Measurements from ENCODE around the gene PPP1R3D. TPM values are rescaled to one million over a fixed set of nuclear protein-coding genes. Genes with fewer than 3 reads are reported as not detected.

The PPP1R3D gene
- total and polyA plus RNA-seq, 9 of the 15 experiments (the other 6 are each of a cell fraction or from before 2014, with no cell fraction given), result 0.35 to 3.3 (median 1.8) TPM

DNA sequence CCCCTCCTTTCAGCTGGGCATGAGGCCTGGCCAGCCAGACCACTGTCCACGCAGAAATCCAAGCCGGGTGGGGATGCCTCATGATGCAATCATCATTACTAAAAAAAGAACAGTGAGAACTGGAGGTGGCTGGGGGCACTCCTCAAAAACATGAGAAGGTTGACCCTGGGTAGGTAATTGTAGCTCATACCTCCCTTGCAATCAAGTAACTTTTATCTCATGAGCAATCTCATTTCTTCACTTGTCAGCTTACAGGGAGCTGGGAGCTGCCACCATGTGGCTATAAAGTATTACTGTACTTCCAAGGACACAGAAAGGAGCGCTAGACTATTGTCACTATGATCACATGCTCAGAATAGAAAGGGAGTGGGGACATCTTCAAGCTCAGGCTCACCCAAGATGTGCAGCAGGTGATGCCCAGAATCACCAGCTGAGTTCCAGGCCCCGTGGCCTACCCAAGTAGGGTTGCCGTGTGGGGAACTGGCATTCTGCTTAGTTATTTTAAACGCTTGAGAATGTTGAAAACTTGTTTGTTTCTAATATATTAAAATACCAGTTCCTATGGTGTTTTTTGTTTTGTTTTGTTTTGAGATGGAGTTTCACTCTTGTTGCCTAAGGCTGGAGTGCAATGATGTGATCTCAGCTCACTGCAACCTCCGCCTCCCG is 15.2 kb upstream of the PPP1R3D start (continued):
- TF ChIP-seq, protein P1, sequence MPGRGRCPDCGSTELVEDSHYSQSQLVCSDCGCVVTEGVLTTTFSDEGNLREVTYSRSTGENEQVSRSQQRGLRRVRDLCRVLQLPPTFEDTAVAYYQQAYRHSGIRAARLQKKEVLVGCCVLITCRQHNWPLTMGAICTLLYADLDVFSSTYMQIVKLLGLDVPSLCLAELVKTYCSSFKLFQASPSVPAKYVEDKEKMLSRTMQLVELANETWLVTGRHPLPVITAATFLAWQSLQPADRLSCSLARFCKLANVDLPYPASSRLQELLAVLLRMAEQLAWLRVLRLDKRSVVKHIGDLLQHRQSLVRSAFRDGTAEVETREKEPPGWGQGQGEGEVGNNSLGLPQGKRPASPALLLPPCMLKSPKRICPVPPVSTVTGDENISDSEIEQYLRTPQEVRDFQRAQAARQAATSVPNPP (IDR thresholded peaks at IDR 0.05; ENCODE audit: borderline replicate concordance, insufficient read depth, insufficient read length), result no peak
- TF ChIP-seq DIDO1 (tag; IDR thresholded peaks at IDR 0.05; ENCODE audit: low read depth) (no peak), NR3C1 (CRISPR knock-in tag; IDR thresholded peaks at IDR 0.05) (no peak), ZC3H8 (IDR thresholded peaks at IDR 0.05) (no peak), CCNT2 (IDR thresholded peaks at IDR 0.05; ENCODE audit: borderline replicate concordance, extremely low read depth, insufficient read length, low read depth, low read length) (no peak), ZBTB8A (IDR thresholded peaks at IDR 0.05; ENCODE audit: partially characterized antibody) (no peak), POLR2B (IDR thresholded peaks at IDR 0.05; ENCODE audit: low read depth, partially characterized antibody) (no peak), NEUROD1 (IDR thresholded peaks at IDR 0.05; ENCODE audit: borderline replicate concordance, low read depth, low read length, partially characterized antibody) (no peak)
- TF ChIP-seq, protein P2, sequence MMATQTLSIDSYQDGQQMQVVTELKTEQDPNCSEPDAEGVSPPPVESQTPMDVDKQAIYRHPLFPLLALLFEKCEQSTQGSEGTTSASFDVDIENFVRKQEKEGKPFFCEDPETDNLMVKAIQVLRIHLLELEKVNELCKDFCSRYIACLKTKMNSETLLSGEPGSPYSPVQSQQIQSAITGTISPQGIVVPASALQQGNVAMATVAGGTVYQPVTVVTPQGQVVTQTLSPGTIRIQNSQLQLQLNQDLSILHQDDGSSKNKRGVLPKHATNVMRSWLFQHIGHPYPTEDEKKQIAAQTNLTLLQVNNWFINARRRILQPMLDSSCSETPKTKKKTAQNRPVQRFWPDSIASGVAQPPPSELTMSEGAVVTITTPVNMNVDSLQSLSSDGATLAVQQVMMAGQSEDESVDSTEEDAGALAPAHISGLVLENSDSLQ (IDR thresholded peaks at IDR 0.05), result peak; percentile 31; the same call in 1 of the 2 replicates
- TF ChIP-seq, protein P3, sequence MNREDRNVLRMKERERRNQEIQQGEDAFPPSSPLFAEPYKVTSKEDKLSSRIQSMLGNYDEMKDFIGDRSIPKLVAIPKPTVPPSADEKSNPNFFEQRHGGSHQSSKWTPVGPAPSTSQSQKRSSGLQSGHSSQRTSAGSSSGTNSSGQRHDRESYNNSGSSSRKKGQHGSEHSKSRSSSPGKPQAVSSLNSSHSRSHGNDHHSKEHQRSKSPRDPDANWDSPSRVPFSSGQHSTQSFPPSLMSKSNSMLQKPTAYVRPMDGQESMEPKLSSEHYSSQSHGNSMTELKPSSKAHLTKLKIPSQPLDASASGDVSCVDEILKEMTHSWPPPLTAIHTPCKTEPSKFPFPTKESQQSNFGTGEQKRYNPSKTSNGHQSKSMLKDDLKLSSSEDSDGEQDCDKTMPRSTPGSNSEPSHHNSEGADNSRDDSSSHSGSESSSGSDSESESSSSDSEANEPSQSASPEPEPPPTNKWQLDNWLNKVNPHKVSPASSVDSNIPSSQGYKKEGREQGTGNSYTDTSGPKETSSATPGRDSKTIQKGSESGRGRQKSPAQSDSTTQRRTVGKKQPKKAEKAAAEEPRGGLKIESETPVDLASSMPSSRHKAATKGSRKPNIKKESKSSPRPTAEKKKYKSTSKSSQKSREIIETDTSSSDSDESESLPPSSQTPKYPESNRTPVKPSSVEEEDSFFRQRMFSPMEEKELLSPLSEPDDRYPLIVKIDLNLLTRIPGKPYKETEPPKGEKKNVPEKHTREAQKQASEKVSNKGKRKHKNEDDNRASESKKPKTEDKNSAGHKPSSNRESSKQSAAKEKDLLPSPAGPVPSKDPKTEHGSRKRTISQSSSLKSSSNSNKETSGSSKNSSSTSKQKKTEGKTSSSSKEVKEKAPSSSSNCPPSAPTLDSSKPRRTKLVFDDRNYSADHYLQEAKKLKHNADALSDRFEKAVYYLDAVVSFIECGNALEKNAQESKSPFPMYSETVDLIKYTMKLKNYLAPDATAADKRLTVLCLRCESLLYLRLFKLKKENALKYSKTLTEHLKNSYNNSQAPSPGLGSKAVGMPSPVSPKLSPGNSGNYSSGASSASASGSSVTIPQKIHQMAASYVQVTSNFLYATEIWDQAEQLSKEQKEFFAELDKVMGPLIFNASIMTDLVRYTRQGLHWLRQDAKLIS (CRISPR knock-in tag; IDR thresholded peaks at IDR 0.05), result no peak
- TF ChIP-seq, protein P4, sequence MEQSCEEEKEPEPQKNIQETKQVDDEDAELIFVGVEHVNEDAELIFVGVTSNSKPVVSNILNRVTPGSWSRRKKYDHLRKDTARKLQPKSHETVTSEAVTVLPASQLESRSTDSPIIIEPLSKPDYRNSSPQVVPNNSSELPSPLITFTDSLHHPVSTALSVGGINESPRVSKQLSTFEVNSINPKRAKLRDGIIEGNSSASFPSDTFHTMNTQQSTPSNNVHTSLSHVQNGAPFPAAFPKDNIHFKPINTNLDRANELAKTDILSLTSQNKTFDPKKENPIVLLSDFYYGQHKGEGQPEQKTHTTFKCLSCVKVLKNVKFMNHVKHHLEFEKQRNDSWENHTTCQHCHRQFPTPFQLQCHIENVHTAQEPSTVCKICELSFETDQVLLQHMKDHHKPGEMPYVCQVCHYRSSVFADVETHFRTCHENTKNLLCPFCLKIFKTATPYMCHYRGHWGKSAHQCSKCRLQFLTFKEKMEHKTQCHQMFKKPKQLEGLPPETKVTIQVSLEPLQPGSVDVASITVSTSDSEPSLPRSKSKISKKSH (CRISPR knock-in tag; IDR thresholded peaks at IDR 0.05), result no peak
- TF ChIP-seq, protein P5, sequence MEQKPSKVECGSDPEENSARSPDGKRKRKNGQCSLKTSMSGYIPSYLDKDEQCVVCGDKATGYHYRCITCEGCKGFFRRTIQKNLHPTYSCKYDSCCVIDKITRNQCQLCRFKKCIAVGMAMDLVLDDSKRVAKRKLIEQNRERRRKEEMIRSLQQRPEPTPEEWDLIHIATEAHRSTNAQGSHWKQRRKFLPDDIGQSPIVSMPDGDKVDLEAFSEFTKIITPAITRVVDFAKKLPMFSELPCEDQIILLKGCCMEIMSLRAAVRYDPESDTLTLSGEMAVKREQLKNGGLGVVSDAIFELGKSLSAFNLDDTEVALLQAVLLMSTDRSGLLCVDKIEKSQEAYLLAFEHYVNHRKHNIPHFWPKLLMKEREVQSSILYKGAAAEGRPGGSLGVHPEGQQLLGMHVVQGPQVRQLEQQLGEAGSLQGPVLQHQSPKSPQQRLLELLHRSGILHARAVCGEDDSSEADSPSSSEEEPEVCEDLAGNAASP (IDR thresholded peaks at IDR 0.05), result no peak
- TF ChIP-seq, protein P6, sequence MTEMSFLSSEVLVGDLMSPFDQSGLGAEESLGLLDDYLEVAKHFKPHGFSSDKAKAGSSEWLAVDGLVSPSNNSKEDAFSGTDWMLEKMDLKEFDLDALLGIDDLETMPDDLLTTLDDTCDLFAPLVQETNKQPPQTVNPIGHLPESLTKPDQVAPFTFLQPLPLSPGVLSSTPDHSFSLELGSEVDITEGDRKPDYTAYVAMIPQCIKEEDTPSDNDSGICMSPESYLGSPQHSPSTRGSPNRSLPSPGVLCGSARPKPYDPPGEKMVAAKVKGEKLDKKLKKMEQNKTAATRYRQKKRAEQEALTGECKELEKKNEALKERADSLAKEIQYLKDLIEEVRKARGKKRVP (CRISPR knock-in tag; IDR thresholded peaks at IDR 0.05), result no peak
- TF ChIP-seq, protein P7, sequence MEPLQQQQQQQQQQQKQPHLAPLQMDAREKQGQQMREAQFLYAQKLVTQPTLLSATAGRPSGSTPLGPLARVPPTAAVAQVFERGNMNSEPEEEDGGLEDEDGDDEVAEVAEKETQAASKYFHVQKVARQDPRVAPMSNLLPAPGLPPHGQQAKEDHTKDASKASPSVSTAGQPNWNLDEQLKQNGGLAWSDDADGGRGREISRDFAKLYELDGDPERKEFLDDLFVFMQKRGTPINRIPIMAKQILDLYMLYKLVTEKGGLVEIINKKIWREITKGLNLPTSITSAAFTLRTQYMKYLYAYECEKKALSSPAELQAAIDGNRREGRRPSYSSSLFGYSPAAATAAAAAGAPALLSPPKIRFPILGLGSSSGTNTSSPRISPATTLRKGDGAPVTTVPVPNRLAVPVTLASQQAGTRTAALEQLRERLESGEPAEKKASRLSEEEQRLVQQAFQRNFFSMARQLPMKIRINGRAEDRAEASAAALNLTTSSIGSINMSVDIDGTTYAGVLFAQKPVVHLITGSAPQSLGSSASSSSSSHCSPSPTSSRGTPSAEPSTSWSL (CRISPR knock-in tag; IDR thresholded peaks at IDR 0.05; ENCODE audit: borderline replicate concordance), result no peak
